DOHH2 (cell line): Measurements from ENCODE around the gene ELL2.

Experiments used
- H3F3A ChIP-seq: fragments of 200-600 bp; sonication (generic), shearing (Covaris generic); 2 replicates; pipeline ENCODE4 v1.6.0; 2016; ENCODE audit warnings: antibody characterized with exemption, mild to moderate bottlenecking; ENCODE audit not compliant: control insufficient read depth, insufficient read depth
- H3K27ac ChIP-seq: fragments of 200-600 bp; sonication (generic); 2 replicates; pipeline ENCODE4 v1.5.1; 2014; ENCODE audit warnings: low read depth, mild to moderate bottlenecking, low read length, moderate library complexity
- H3K27me3 ChIP-seq: fragments of 200-600 bp; sonication (generic); 2 replicates; pipeline ENCODE4 v1.6.1; 2014; ENCODE audit warnings: mild to moderate bottlenecking, low read length, mixed read lengths; ENCODE audit not compliant: control insufficient read depth
- H3K36me3 ChIP-seq: fragments of 200-600 bp; sonication (generic); 2 replicates; pipeline ENCODE4 v1.6.1; 2014; ENCODE audit warnings: mild to moderate bottlenecking, low read length, moderate library complexity, mixed read lengths; ENCODE audit not compliant: control insufficient read depth
- H3K4me1 ChIP-seq: fragments of 200-600 bp; sonication (generic); 2 replicates; pipeline ENCODE4 v1.6.1; 2014; ENCODE audit warnings: mild to moderate bottlenecking, low read length, mixed read lengths; ENCODE audit not compliant: control insufficient read depth
- H3K4me2 ChIP-seq: fragments of 200-600 bp; sonication (generic); 2 replicates; pipeline ENCODE4 v1.6.0; 2014; ENCODE audit warnings: mild to moderate bottlenecking, low read length, moderate library complexity
- H3K4me3 ChIP-seq: fragments of 200-600 bp; sonication (generic); 2 replicates; pipeline ENCODE4 v1.5.1; 2014; ENCODE audit warnings: mild to moderate bottlenecking, low read length, mixed read lengths
- H3K79me2 ChIP-seq: fragments of 200-600 bp; sonication (generic); 2 replicates; pipeline ENCODE4 v1.6.1; 2014; ENCODE audit warnings: mild to moderate bottlenecking, low read length, mixed read lengths; ENCODE audit not compliant: control insufficient read depth
- H3K9me2 ChIP-seq: fragments of 200-600 bp; sonication (generic); replicated peaks from 2 replicates; pipeline ENCODE4 v1.6.1; 2014; ENCODE audit warnings: mild to moderate bottlenecking, low read length, mixed read lengths; ENCODE audit not compliant: control insufficient read depth
- H3K9me3 ChIP-seq: fragments of 200-600 bp; sonication (generic); 2 replicates; pipeline ENCODE4 v1.6.1; 2014; ENCODE audit warnings: antibody characterized with exemption, low read length, mixed read lengths; ENCODE audit not compliant: control insufficient read depth, insufficient read depth
- H4K20me1 ChIP-seq: fragments of 200-600 bp; sonication (generic); 2 replicates; pipeline ENCODE4 v1.6.0; 2014; ENCODE audit warnings: low read depth, mild to moderate bottlenecking, antibody characterized with exemption, low read length, moderate library complexity; ENCODE audit not compliant: control insufficient read depth, insufficient read depth
- EZH2phosphoT487 ChIP-seq: fragments of 200-600 bp; sonication (generic); IDR thresholded peaks from 2 replicates; pipeline ENCODE4 v1.6.1; 2017; ENCODE audit warnings: borderline replicate concordance, mild to moderate bottlenecking, antibody characterized with exemption, low read length, moderate library complexity, mixed read lengths
- TF ChIP-seq, protein P1 (sequence below): fragments of 200-600 bp; sonication (generic); IDR thresholded peaks from one replicate; pipeline ENCODE4 v1.5.1; 2014; ENCODE audit warnings: antibody characterized with exemption, mild to moderate bottlenecking, low read depth, low read length; ENCODE audit not compliant: poor library complexity, severe bottlenecking

Gene ELL2

DNA sequence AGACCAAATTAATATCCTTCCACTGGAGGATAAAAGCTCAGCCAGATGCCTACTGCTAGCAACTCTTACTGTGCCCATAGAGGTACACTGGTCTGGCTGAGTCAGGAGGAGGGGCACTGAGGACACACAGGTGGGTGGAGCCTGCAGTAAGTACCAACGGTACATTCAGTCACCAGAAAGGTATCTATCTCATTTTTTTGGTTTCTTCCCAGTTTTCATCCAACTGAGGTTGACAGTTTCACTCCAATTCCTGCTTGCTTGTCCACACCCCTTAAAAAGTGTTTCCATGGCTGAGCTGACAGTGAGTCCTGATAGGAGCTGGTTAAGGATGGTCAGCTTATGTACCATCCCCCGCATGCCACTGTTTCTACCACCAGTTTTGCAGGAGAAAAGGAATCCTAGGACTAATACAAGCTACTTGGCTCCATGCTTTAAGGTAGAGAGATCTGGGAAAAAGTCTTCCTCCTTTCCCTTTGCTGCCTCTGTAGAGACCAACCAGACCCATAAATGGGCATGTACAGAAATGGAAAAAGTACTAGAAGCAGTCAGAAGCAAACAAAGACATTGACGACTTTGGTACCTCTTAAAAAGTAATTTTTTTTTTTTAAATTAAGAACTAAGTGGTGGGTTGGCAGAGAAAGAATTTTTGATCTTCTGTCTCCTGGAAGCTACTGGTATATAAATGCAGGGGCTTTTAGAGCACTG lies 3.2 kb downstream of the ELL2 start:
- no peaks in the 10 kb centered on the region for H3K36me3 ChIP-seq
- peaks cover 42% of the 10 kb centered on the region for H3K27me3 ChIP-seq
- H3K27ac ChIP-seq: no peak overlapping the region
- H3K9me2 ChIP-seq: no peaks in the 10 kb centered on the region
- TF ChIP-seq EZH2phosphoT487: no peak
- TF ChIP-seq, protein P1, sequence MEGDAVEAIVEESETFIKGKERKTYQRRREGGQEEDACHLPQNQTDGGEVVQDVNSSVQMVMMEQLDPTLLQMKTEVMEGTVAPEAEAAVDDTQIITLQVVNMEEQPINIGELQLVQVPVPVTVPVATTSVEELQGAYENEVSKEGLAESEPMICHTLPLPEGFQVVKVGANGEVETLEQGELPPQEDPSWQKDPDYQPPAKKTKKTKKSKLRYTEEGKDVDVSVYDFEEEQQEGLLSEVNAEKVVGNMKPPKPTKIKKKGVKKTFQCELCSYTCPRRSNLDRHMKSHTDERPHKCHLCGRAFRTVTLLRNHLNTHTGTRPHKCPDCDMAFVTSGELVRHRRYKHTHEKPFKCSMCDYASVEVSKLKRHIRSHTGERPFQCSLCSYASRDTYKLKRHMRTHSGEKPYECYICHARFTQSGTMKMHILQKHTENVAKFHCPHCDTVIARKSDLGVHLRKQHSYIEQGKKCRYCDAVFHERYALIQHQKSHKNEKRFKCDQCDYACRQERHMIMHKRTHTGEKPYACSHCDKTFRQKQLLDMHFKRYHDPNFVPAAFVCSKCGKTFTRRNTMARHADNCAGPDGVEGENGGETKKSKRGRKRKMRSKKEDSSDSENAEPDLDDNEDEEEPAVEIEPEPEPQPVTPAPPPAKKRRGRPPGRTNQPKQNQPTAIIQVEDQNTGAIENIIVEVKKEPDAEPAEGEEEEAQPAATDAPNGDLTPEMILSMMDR: no peak
- H3K79me2 ChIP-seq: no peaks in the 10 kb centered on the region
- H3K9me3 ChIP-seq: no peaks in the 10 kb centered on the region
- H4K20me1 ChIP-seq: no peaks in the 10 kb centered on the region
- no peak overlapping the region for H3K4me3 ChIP-seq
- H3F3A ChIP-seq: no peaks in the 10 kb centered on the region
- H3K4me1 ChIP-seq: peaks cover 11% of the 10 kb centered on the region
- H3K4me2 ChIP-seq: no peak overlapping the region

DNA sequence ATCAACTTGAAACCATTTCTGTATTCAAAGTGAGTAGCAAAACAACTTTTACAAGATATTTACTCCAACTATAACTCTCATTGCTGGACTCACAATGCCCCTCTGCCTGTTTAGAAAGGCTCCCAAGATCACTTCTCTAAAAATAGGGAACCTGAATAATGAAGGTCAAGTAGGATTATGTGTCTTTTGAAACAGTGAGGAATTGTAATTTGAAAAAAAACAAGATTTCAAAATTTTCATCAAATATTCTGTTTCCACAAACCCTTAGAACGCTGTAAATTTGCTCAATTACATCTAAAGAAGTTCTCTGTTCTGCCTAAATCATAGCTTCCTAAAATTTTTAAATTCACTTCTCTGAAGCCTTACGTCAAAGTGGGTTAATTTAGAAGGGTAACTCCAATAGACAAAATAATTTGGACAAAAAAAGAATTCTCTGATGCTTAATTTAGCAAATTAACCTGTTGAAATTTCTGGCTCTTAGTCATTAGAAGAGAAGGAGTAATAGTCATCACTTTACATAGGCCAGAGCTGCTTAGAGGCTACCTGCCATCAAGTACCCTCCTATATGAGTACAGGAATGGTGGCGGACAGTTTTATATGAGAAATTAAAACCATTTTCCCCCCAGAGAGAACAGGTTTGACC lies 4.0 kb downstream of the ELL2 start:
- H3K79me2 ChIP-seq: no peaks in the 10 kb centered on the region
- H3F3A ChIP-seq: no peaks in the 10 kb centered on the region
- H3K27ac ChIP-seq: no peak overlapping the region
- H3K36me3 ChIP-seq: no peaks in the 10 kb centered on the region
- H4K20me1 ChIP-seq: no peaks in the 10 kb centered on the region
- no peaks in the 10 kb centered on the region for H3K9me2 ChIP-seq
- no peak overlapping the region for H3K4me3 ChIP-seq
- H3K9me3 ChIP-seq: no peaks in the 10 kb centered on the region
- H3K4me2 ChIP-seq: no peak overlapping the region
- peaks cover 40% of the 10 kb centered on the region for H3K27me3 ChIP-seq
- H3K4me1 ChIP-seq: peaks cover 11% of the 10 kb centered on the region
- TF ChIP-seq, protein P1: no peak
- TF ChIP-seq EZH2phosphoT487: no peak

GRCh38 chr5:95956900-95957293 lies 4.8 kb downstream of the ELL2 start:
- TF ChIP-seq, protein P1: no peak
- TF ChIP-seq EZH2phosphoT487: no peak
- Histone ChIP-seq H3K4me1 (peaks cover 8% of the 10 kb centered on the region), H3K9me3 (no peaks in the 10 kb centered on the region), H3K9me2 (no peaks in the 10 kb centered on the region), H3F3A (no peaks in the 10 kb centered on the region), H4K20me1 (no peaks in the 10 kb centered on the region), H3K27ac (no peak overlapping the region), H3K27me3 (peaks cover 32% of the 10 kb centered on the region), H3K79me2 (no peaks in the 10 kb centered on the region), H3K4me2 (no peak overlapping the region), H3K36me3 (no peaks in the 10 kb centered on the region), H3K4me3 (no peak overlapping the region)
